Tibial nerve (tissue), 4 donors: ENCODE results near the gene DYNLRB1. TPM values are rescaled to one million over a fixed set of nuclear protein-coding genes. Genes with fewer than 3 reads are reported as not detected.
"Not testable (repeated sequence)": the region's sequence is repeated elsewhere in the genome, so short reads cannot be mapped to it uniquely, and the experiment has no call there.

Experiments
- DNase-seq, 2 donors: peaks; one replicate each; pipeline ENCODE4 v3.0.0-alpha.2; 2019; ENCODE audit warnings: low spot score in 2 of 2
- H3K27ac ChIP-seq, 4 donors: fragments of 200-600 bp; sonication (generic) in 3 of 4; one replicate each; pipeline ENCODE4 v1.5.1; 2017 to 2019; ENCODE audit warnings: mild to moderate bottlenecking in 1 of 4
- H3K27me3 ChIP-seq, 2 donors: fragments of 200-600 bp; sonication (generic) in 1 of 2; one replicate each; pipeline versions ENCODE4 v1.5.1 to v1.6.0; 2017 to 2019
- H3K36me3 ChIP-seq, 3 donors: fragments of 200-600 bp; sonication (generic); one replicate each; pipeline ENCODE4 v1.5.1; 2018 to 2019
- H3K4me1 ChIP-seq, 4 donors: fragments of 200-600 bp; sonication (generic) in 3 of 4; one replicate each; pipeline ENCODE4 v1.5.1; 2017 to 2019
- H3K4me3 ChIP-seq, 4 donors: fragments of 200-600 bp; sonication (generic) in 3 of 4; one replicate each; pipeline ENCODE4 v1.5.1; 2017 to 2019; ENCODE audit warnings: mild to moderate bottlenecking in 1 of 4, moderate library complexity in 1 of 4
- H3K9me3 ChIP-seq, 4 donors: fragments of 200-600 bp; sonication (generic) in 3 of 4; one replicate each; pipeline ENCODE4 v1.5.1; 2017 to 2019
- CTCF ChIP-seq, 5 experiments: fragments of 200-600 bp in 3 of 5; fragments of 450-650 bp in 2 of 5; sonication (generic) in 3 of 5; IDR thresholded peaks; one replicate each; pipeline ENCODE4 v1.5.1; 2016 to 2019; ENCODE audit warnings: antibody characterized with exemption in 5 of 5, mild to moderate bottlenecking in 3 of 5, moderate library complexity in 2 of 5
- EP300 ChIP-seq, 2 donors: sonication (generic); formaldehyde crosslinking; IDR thresholded peaks; one replicate each; pipeline ENCODE4 v1.6.1; 2017; ENCODE audit warnings: antibody characterized with exemption in 2 of 2, mild to moderate bottlenecking in 1 of 2
- POLR2A ChIP-seq, 2 donors: fragments of 450-650 bp; IDR thresholded peaks; one replicate each; pipeline ENCODE4 v1.6.1; 2017; ENCODE audit warnings: antibody characterized with exemption in 2 of 2, mild to moderate bottlenecking in 2 of 2, moderate library complexity in 2 of 2
- WGBS, 2 donors: methylation state at CpG; one replicate each; pipeline ENCODE4 v1.1.5; 2018; 5-methylcytosine and 5-hydroxymethylcytosine counted together
- total RNA-seq, 4 donors: library from RNA; depleted of rRNA; stranded (reverse); fragments of >200 nt; gene quantifications; one replicate each; pipeline ENCODE4 v1.1.0, GENCODE V29; 2016

The DYNLRB1 gene
- total RNA-seq, 4 donors from 2014 or later, result 145 to 188 (median 170) TPM

DNA sequence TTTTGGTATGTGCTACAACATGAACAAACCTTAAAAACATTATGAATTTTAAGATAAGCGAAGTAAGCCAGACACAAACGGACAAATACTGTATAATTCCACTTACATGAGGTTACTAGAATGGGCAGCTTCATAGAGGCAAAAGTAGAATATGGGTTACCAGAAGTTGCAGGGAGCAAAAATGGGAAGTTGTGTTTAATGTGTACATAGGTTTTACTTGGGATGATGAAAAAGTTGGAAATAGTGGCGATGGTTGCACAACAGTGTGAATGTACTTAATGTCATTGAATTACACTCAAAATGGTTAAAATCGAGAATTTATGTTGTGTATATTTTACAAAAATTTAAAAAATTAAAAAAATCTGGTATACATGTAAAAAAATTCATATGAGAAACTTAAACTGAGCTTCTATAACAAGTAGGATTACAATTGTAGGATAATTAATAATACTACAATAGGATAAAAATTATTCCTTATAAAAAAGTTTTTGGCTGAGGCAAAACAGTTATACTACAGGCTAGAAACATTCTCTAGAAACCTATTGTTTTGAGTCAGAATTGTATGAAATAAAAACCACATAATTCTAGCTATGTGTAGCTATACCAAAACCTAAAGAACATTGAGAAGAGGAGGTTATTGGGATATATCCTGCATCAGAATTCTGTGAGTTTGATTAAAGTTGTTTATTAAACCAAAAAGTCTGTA lies 24.8 kb upstream of the DYNLRB1 start:
- no peak for DNase-seq
- TF ChIP-seq CTCF (IDR thresholded peaks at IDR 0.05) (no peak), POLR2A (IDR thresholded peaks at IDR 0.05) (no peak), EP300 (IDR thresholded peaks at IDR 0.05) (no peak)
- no peaks in the 10 kb centered on the region for H3K27me3 ChIP-seq
- H3K4me3 ChIP-seq, result no peak overlapping the region
- H3K36me3 ChIP-seq, result peaks cover 0 to 99% (median 10%) of the 10 kb centered on the region in 3 donors
- H3K4me1 ChIP-seq, result no peaks in the 10 kb centered on the region
- H3K9me3 ChIP-seq, result peaks cover 0 to under 1% (median 0%) of the 10 kb centered on the region in 4 donors
- no peak overlapping the region for H3K27ac ChIP-seq
- WGBS, 2 donors, result 95% methylated on average over 4 of the region's 4 CpGs

GRCh38 chr20:34491932-34492509 lies 24.2 kb upstream of the DYNLRB1 start:
- H3K4me1 ChIP-seq, result no peaks in the 10 kb centered on the region
- peaks cover 0 to 7% (median 0%) of the 10 kb centered on the region in 4 donors for H3K9me3 ChIP-seq
- no peak for DNase-seq
- peaks cover 0 to 99% (median 10%) of the 10 kb centered on the region in 3 donors for H3K36me3 ChIP-seq
- 93% methylated on average over 4 of the region's 4 CpGs for WGBS, 2 donors
- no peak overlapping the region for H3K27ac ChIP-seq
- no peaks in the 10 kb centered on the region for H3K27me3 ChIP-seq
- H3K4me3 ChIP-seq, result no peak overlapping the region
- no peak for TF ChIP-seq CTCF (IDR thresholded peaks at IDR 0.05)
- TF ChIP-seq POLR2A (IDR thresholded peaks at IDR 0.05), result no peak
- TF ChIP-seq EP300 (IDR thresholded peaks at IDR 0.05), result no peak

DNA sequence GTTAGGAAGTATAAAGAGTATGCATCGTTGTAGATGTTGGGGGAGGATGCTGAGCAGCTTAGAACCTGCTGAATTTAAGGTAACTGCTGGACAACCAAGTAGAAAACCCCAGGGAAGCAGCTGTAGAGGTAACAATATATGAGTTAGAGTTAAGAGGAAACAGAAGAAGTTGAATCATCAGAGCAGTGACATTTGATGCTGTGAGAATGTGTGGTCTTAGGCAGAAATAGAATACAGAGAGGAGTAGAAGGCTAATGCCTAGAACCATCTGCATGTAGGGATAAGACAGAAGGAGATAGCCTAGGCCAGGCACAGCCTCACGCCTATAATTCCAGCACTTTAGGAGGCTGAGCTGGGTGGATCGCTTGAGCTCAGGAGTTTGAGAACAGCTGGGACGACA lies 22.6 kb upstream of the DYNLRB1 start:
- H3K36me3 ChIP-seq, result peaks cover 0 to 99% (median 10%) of the 10 kb centered on the region in 3 donors
- no peak for TF ChIP-seq CTCF (IDR thresholded peaks at IDR 0.05)
- no peak for TF ChIP-seq EP300 (IDR thresholded peaks at IDR 0.05)
- TF ChIP-seq POLR2A (IDR thresholded peaks at IDR 0.05), result no peak
- 92% methylated on average over 4 of the region's 4 CpGs for WGBS, 2 donors

GRCh38 chr20:34495307-34495706 lies 20.9 kb upstream of the DYNLRB1 start:
- H3K27me3 ChIP-seq, result no peaks in the 10 kb centered on the region
- no peak overlapping the region for H3K4me3 ChIP-seq
- DNase-seq, result no peak
- peaks cover 0 to 31% (median 6%) of the 10 kb centered on the region in 4 donors for H3K9me3 ChIP-seq
- 90 to 93% methylated on average over 7 of the region's 7 CpGs for WGBS, 2 donors
- no peaks in the 10 kb centered on the region for H3K4me1 ChIP-seq
- TF ChIP-seq EP300 (IDR thresholded peaks at IDR 0.05), result no peak
- TF ChIP-seq CTCF (IDR thresholded peaks at IDR 0.05), result no peak
- no peak for TF ChIP-seq POLR2A (IDR thresholded peaks at IDR 0.05)
- no peak overlapping the region for H3K27ac ChIP-seq
- peaks cover 0 to 99% (median 2%) of the 10 kb centered on the region in 3 donors for H3K36me3 ChIP-seq

More for the DNA sequence above, 22.6 kb upstream of the DYNLRB1 start:
- Histone ChIP-seq H3K27ac (no peak overlapping the region), H3K4me1 (no peaks in the 10 kb centered on the region), H3K27me3 (no peaks in the 10 kb centered on the region), H3K4me3 (no peak overlapping the region), H3K9me3 (peaks cover 0 to 23% (median 5%) of the 10 kb centered on the region in 4 donors)
- DNase-seq, result no peak

DNA sequence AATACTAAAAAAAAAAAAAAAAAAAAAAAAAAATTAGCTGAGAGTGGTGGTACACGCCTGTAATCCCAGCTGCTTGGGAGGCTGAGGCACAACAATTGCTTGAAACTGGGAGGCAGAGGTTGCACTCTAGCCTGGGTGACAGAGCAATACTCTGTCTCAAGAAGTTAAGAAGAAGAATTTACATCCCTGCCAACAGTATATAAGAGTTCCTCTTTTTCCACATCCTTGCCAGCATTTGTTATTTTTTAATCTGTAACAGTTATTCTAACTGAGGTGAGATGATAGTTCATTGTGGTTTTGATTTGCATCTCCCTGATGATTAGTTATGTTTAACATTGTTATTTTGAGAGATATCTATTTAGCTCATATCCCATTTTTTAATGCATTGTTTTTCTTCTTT lies 20.3 kb upstream of the DYNLRB1 start:
- DNase-seq, result no peak
- H3K36me3 ChIP-seq, result peaks cover 0 to 99% (median 0%) of the 10 kb centered on the region in 3 donors
- no peak for TF ChIP-seq POLR2A (IDR thresholded peaks at IDR 0.05)
- TF ChIP-seq EP300 (IDR thresholded peaks at IDR 0.05), result no peak
- no peak for TF ChIP-seq CTCF (IDR thresholded peaks at IDR 0.05)
- no peaks in the 10 kb centered on the region for H3K27me3 ChIP-seq
- peaks cover 0 to 37% (median 9%) of the 10 kb centered on the region in 4 donors for H3K9me3 ChIP-seq
- no peak overlapping the region for H3K27ac ChIP-seq
- no peak overlapping the region for H3K4me3 ChIP-seq
- no peaks in the 10 kb centered on the region for H3K4me1 ChIP-seq
- 93 to 94% methylated on average over 1 of the region's 1 CpG for WGBS, 2 donors

- not testable (repeated sequence) for H3K4me1 ChIP-seq, H3K27me3 ChIP-seq, H3K27ac ChIP-seq, DNase-seq, H3K4me3 ChIP-seq
- H3K9me3 ChIP-seq, result peaks cover 0 to 40% (median 10%) of the 10 kb centered on the region in 4 donors
- H3K36me3 ChIP-seq, result peaks cover 0 to 98% (median 0%) of the 10 kb centered on the region in 3 donors
- WGBS, 2 donors, result 95 to 99% methylated on average over 6 of the region's 6 CpGs
Measured at GRCh38 chr20:34497596-34497995, 18.6 kb upstream of the DYNLRB1 start.
